Retina (tissue), 1 donor: ENCODE measurements around the gene SECISBP2L.

Experiments
- DNase-seq: peaks from one replicate; pipeline ENCODE4 v3.0.0-alpha.2; 2016

SECISBP2L gene

DNA sequence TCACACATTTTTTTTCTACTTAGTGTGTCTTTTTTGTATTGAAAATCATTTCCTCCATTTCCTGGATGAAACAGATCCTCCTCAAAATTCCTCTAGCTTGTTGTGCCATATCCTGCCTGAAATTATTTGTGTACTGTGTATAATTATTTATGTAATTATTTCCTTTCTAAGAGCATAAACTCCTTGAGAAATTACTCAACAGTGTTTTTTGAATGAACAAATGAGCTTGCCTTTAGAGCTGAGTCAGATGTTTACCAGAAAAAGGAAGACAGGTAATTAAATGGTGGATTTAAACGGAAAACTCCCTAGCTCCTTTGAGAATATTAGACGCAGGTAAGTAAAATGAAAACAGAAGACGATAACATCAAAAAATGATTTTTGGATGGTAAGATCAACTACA is 13.2 kb upstream of the SECISBP2L start:
- no peak for DNase-seq

DNA sequence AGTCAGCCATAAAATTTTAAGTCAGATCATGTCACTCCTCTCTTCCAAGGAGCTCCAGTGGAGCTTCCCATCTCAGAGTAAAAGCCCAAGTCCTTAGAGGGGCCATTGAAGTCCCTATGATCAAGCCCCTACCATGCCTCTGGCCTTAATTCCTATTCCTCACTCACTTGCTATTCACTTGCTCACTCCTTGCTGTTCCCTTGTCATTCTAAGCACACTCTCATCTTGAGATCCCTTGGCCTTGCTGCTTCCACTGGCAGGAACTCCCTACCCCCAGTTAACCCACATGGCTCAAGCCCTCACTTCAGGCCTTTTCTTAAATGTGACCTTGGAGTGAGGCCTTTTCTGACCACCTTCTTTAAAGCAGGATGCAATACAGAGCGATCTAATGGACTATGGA is 12.3 kb upstream of the SECISBP2L start:
- DNase-seq, result no peak

DNA sequence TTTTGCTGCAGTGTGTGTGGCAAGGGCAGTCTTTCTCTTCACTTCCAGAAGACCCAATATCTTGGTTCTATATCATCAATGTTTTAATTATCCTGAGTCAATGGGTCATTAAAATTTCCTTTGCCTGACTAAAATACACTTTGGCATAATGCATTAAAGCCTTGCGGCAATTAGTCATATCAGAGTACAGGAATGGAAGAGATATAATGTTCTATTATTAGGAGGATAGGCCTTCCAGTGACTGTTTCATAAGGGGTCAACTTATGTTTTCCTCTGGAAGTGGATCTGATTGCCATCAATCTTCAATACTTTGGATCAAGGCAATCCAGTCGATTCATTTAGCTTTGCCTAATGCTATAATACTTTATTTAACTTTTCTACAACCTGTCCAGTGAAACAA is 9.4 kb upstream of the SECISBP2L start:
- DNase-seq, result no peak

DNA sequence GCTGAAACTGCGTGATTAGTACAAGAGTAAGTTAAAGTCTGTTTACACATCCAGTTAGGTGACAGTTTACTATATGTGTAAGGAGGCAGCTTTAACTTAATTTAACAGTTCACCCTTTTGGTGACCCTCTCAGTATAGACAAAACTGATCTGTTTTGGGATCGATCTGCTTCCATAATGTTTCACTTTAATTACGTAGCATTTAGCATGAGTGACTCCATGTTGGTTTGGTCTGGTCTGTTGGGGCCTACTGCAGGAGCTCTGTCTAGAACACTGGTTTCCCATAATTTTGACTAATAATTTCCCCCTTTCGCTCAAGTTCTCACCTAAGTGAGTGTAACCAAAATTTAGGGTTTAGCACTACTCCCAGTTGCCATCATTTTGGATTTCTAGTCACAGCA is 6.4 kb upstream of the SECISBP2L start:
- DNase-seq, result no peak

DNA sequence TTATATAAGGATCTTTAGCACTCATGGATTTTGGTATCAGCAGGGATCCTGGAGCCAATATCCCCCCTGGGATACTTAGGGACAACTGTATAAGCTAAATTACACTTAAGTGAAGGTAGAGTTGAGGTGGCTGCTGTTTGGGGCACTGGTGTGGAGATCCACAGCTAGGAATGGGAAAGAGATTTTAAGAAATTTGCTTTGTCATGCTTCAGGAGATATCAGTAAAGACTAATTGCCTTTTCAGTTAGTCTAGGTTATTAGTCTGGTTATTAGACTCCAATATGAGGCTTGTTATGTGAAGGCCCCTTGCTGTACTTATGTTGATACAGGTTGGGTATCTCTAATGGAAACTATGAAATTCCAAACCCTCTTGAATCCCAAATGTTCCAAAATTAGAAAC is 1.2 kb upstream of the SECISBP2L start:
- DNase-seq, result no peak

DNA sequence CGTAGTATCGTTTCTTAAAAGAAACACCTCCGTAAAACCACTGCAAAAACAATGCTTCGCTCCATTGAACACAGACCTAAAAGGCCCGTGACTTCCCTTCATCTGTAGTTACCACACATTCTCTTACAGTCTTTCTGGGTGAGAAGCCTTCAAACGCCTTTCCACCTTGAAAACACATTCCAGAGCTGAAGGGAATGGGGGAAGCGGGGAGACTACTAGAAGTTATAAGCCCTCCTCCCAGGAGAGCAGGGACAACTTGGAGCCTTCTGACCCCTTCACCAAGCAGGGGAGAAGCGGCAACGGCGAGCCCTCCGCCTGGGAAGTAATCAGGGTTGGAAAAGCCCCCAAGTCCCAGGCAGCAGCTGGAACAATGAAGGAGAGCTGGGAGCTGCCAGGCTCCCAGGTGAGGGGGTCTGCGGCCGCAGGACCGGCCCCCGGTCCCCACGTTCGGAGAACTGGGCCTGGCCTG is 461 bp downstream of the SECISBP2L start:
- no peak for DNase-seq

DNA sequence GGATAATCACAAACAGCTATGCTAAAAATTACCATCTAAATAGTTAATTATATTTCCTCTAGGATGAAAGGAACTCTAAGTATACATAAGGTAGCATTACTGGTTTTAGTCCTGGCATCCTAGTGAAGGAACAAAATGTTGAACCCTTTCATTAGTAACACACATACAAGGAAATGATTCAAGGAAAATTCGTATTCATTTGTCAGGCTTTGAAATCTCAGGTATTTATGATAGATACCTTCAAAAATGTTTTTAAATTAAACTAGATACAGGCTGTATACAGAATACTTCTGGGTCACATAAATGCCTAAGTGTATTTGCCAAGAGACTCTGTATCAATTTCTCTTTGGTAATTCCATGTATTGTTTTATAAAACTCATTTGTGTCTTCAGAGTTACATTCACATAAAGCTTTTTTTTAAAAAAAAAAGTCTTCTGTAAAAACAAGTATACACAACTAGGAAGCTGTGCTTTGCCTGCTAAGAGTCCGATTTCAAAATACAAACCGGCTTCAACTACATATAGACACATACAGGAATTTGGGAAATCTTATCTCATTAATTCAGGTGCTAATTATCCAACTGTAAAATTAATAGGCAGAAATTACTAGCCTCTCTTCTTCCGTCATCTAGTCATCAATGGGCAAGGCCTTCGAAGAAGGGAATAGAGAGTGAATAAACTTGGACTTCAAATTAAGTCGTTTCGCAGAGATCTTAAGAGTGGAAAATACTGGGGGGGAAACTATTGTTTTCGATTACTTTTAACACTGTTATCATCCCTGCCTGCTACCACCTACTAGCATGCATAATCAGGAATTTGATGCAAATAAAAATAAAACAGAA is 1.3 kb downstream of the SECISBP2L start:
- no peak for DNase-seq

DNA sequence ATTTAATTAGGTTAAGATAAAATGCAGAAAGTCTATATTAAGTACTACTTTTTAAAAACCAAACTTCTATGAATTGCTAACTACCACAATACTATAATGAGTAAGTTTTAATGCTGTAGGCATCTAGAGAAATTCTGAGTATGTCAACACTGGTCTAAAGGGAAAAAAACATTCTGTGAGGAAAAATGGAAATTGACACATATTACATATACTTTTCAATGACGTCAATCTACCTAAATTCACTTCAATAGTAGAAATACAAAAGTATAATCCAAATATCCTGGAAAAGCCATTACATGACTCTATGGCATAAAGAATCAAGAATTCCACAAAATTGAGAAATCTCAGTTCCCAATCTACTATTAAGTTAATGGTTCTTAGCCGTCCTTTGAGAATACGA is 2.2 kb downstream of the SECISBP2L start:
- no peak for DNase-seq

DNA sequence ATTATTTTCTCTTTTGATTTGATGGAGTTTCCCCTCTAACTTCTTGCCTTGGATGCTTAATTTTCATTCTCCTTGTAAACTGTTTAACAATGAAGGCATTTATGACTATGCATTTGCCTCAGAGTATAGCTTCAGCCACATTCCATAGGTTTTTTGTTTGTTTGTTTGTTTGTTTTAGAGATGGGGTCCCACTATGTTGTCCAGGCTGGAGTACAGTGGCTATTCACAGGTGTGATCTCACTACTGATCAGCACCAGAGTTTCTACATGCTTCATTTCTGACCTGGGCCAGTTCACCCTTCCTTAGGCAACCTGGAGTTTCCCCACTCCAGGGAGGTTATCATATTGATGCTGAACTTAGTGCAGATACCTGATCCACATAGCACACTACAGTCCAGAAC is 4.1 kb downstream of the SECISBP2L start:
- no peak for DNase-seq

DNA sequence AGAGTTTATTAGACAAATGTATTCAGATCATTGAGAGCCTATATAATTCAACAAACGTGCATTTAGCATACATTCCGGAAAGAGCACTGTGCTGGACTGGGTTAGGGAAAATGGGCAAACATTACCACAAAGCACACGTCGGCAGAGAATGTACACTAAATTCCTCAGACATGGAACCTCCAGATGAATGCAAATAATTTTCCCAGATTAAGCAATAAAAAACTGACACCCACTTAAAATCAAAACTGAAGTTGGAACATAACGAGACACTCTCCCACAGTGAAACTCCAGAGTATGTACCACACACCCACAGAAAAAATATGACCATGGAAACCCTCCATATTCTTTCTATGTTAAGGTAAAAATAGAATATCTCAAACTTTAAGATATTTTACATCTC is 4.8 kb downstream of the SECISBP2L start:
- no peak for DNase-seq

DNA sequence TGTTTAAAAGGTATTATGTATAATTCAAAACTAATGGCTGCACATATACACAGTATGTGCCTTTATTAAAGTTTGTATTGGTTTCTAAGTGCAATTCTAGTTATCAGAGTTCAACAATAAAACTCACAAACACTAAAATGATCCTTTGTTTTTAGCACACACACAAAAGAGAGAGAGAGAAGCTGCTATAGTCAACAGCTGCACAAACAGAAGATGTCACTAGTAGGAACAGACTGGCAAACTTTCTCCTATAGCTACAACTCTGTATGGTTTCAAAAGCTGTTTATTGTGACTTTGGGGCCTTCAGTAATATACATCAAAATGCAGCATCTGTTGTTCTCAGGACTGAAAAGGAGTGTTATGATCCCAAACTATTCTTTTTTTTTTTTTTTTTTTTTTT is 6.1 kb downstream of the SECISBP2L start:
- no peak for DNase-seq

DNA sequence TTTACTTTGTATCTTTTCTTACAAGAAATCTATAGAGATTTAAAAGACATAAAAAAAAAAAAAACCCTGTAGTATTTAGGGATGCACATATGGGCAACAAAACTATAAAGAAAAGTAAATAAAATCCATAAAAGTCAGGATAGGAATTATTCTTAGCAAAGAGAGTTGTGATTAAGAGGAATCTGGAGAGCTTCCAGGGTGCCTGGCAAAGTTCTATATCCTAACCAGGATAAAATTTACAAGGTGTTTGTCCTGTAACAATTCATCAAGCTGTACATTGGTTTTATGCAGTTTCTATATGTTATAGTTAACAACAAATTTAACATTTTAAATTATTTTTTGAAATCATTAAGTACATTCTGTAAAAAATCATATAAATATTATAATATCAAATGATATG is 7.9 kb downstream of the SECISBP2L start:
- DNase-seq, result no peak

DNA sequence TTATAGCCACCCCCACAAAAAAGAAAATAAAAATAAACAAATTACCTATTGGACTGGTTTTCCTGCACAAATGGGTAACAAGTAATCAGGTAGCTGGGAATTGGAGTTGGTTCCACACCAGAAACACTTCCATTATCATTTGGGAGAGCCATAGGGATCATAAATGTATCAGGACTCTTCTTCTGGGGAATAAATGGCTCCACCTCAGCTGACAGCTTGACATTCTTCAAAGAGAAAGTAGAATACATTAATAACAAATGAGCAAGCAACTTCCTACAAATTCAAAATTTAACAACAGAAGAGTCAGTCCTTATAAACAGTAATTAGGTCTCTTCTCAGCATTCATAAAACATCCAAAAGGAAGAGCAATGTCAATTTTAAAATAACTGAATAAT is 8.7 kb downstream of the SECISBP2L start:
- no peak for DNase-seq

DNA sequence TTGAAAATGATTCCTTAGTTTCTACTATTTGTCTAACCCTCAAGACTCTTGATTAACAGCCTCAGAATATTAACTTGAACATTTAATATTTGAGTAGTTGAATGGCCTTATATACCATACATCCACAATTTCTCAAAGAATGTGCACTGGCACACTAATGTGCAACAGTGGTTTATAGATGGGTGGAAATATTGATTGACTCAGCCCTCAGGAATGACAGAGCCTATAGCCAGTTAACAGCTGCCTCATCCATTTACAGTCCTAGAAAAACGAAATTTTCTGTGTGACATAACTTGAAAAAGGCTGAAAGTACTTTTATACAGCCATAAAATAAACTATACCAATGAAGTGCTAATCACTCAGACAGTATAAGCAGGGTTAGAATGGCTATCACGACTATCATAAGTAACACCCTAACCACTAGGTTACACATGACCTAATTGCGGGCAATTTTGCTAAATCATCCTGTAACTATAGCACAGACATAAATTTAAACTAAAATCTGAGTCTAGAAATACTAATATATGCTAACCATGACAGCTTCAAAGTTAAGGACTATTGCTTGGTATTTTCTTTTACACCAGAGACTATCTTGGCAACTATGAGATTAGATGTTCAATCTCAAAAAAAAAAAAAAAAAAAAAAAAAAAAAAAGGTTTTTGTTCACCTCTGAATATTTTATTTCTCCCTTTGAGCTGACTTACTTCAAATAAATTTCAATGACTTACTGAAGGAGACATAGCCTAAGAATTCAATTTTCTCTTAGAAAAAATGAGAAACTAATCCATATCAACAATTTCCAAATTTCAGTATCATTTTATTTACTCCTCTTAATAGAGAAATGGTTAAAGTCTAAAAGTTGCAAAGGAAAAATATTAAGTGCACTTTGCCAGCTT is 9.3 kb downstream of the SECISBP2L start:
- no peak for DNase-seq

DNA sequence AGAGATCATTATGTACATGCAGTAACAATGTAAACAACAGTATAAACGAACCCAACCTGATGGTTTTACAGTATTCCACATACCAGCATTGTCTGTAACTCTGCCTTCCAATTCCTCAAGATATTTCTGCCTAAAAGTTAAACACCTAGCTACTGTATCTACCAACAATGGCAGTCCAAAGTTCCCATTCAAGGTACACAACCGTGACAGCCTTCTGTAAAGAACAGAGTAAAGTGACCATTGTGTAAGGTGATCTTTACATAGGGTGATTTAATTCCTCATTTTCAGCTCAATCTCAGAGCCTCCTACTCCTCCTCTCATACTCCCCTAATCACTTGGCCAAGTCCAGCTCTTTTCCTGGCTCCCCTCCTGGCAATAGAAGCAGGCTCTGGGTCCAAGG is 10.4 kb downstream of the SECISBP2L start:
- DNase-seq, result no peak

DNA sequence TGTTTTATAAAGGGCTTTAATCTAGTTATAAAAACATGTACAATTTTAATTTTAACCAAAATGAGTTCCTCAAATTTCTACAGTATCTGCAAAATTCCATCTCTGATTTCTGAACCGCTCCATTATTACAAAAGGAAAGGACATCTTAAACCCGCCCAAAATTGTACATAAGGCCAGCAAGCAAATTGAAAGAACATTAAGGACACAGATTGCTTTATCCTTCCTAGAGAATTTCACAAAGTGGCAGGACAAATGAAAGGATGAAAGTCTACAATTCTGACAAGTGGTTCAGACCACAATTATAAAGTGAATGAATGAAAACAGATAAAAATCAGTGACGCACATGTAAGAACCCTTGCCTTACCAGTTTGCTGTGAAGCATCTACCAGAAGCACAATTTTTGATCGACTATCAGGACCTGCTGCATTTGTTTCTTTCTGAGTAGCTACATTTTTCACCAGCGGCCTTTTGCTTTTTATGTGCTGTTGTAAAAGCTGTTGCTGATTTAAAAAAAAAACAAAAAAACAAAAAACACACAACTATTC is 13.6 kb downstream of the SECISBP2L start:
- no peak for DNase-seq

DNA sequence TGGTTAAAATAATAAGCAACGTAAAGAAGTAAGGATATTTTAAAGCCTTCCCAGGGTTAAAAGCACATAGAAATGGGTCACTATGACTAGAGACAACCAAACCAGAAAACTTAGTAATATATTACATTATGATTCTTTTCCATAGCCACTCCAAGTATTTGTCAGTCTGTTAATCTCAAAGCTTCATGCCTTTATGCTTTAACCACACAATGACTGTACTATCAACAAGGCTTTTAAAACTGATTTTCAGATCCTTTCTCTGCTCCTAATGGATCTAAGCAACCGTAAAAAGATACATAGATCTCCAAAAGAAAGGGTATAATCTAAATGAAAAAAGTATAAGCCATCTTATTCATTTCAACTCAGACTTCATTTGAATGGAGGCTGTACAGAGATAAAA is 14.4 kb downstream of the SECISBP2L start:
- no peak for DNase-seq

DNA sequence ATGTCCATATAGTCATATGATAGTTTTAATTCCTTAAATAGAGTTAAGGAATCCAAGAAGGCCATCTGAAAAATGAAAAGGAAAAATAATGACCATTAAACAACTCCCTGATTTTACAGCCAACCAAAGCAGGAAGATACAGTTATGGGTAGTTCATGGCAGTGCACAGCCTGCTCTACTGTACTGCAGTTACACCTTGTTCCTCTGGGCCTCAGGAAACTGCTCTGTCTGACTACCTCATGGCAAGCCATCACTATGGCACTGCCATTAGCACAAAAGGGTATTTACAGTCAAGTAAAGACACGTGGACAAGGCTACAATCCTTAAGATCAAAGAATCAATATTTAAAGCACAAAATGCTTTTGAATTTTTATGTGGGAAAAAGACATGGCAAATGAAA is 19.5 kb downstream of the SECISBP2L start:
- DNase-seq, result no peak

DNA sequence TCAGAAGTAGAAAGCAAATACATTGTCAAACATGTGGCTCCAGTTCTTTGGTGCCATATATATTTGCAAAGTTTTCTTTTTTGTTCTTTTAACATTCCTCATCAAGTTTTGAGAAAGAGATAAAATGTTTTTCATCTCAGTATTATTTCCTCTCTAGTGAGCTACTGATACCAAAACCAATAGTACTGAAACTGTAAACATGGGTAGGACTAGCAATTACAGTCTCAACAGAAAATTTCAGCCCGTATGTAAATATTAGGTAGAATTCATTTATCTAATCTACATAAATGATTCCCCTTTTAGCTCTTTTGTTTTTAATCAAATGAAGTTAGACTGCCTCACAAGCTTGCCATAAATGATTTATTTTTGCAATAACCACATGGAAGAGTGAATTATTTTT is 21.4 kb downstream of the SECISBP2L start:
- no peak for DNase-seq

DNA sequence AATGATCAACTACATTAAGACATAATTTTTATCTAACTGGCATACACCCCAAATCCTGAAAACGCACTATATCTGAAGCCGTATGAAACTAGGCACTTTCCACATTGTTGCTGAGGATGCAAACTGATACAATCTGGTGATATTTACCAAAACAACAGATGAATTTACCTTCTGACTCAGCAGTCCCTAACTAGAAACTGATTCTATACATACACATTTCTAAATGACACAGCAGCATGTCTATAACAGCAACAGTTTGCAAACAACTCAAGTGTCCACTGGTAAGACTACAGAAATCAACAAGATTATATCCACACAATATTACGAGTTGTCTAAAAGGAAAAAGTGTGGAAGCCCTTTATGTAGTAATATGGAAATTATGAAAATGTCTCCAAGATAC is 22.9 kb downstream of the SECISBP2L start:
- DNase-seq, result no peak

DNA sequence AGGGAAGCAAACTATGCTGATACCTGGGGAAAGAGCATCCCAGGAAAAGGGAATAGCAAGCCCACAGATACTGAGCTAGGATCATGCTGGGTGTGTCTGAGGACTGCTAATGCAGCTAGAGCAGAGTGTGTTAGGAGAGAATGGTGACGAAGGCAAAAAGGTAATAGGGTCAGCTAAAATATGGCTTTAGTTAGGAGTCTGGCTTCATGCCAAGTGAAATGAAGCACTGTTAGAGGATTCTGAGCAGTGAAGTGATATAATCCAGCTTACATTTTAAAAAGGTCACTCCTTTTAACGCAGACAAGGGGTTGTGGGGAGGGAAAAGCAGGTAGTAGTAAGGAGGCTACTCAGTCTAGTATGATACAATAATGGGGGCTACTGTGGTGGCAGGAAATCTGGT is 30.4 kb downstream of the SECISBP2L start:
- no peak for DNase-seq

DNA sequence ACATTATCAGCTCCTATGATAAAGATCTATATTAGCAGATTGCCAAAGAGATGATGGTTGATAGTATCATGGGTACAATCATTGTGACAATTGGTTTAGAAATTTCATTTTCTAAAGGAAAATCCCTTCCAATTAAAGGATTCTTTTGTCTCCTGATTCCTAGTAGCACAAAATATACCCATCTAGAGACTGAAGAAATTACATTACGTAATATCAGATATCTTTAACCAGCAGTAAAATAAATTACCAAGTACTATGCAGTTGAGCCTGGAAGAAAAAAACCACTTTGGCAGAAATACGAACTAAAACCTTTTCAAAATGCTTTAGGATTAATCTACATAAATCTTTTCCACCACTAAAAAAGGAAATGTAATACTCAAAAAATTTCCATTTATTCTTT is 46.9 kb downstream of the SECISBP2L start:
- no peak for DNase-seq

DNA sequence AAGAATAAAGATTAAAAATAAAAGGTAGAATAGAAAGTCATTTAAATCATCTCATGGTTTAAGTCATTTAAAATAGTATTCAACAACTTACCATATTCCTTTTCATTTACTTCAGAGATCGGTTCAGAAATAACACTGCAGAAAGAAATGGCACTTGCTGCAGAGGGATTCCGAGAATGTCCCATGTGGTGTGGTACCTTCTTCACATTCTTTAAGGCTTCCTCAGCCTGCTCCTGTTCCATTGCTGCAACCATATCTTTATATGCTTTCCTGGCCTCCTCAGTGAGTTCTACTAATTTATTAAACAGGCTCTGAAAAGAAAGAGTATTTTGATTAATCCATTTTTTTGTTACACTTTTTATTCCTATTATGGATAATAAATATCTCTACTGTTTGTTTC is 50.0 kb downstream of the SECISBP2L start:
- no peak for DNase-seq

DNA sequence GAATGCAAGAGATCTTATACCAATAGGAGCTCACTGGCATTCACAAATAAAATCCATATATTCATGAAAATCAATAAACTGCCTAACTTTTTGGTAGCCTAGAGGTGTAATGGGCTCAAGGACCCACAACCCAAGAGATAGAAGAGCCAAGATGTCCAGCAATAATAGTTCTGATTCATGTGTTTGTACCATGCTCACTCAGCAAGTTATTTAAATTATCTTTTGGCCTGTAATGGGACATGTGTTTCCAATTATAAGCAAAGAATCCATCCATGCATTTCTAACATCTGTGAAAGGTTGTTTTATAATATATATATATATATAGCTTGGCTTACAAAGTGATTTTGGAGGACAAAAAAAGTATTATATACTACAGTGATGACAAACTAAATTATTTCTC is 52.9 kb downstream of the SECISBP2L start:
- DNase-seq, result no peak
